IgD-negative memory B cell (primary cell): ENCODE results near the gene FEM1A. TPM values are rescaled to one million over a fixed set of nuclear protein-coding genes. Genes with fewer than 3 reads are reported as not detected.
"Not testable (repeated sequence)": the region's sequence is repeated elsewhere in the genome, so short reads cannot be mapped to it uniquely, and the experiment has no call there.

Experiments
- H3K27ac Mint-ChIP-seq, 3 donors: one replicate each; pipeline ENCODE4 v1.8.0; 2020 to 2022; ENCODE audit warnings: mild to moderate bottlenecking in 3 of 3, mixed read lengths in 3 of 3, moderate library complexity in 1 of 3
- H3K27me3 Mint-ChIP-seq: one replicate; pipeline ENCODE4 v1.8.0; 2021; ENCODE audit warnings: mixed read lengths
- H3K36me3 Mint-ChIP-seq: one replicate; pipeline ENCODE4 v1.8.0; 2020; ENCODE audit warnings: mild to moderate bottlenecking, mixed read lengths
- H3K4me1 Mint-ChIP-seq, 3 donors: one replicate each; pipeline ENCODE4 v1.8.0; 2020 to 2022; ENCODE audit warnings: mixed read lengths in 3 of 3, mild to moderate bottlenecking in 1 of 3
- H3K4me3 Mint-ChIP-seq, 4 donors: one replicate each; pipeline ENCODE4 v1.8.0; 2020 to 2022; ENCODE audit warnings: mild to moderate bottlenecking in 4 of 4, mixed read lengths in 4 of 4, moderate library complexity in 3 of 4
- H3K9me3 Mint-ChIP-seq, 3 donors: one replicate each; pipeline ENCODE4 v1.8.0; 2020 to 2021; ENCODE audit warnings: mixed read lengths in 3 of 3, mild to moderate bottlenecking in 1 of 3
- polyA plus RNA-seq: library from polyadenylated mRNA; unstranded; fragments of 300-500 nt; fragmentation: Illumina TruSeq; gene quantifications from one replicate; pipeline ENCODE4 v1.2.3, GENCODE V29; 2021

The FEM1A gene
- polyA plus RNA-seq, 1 donor from 2014 or later = 4.1 TPM

GRCh38 chr19:4839192-4839591 is 47.7 kb downstream of the FEM1A start:
- Mint-ChIP-seq H3K4me1 (peaks cover 11 to 20% (median 13%) of the 10 kb centered on the region in 3 donors), H3K27ac (no peak overlapping the region), H3K4me3 (no peak overlapping the region), H3K9me3 (no peaks in the 10 kb centered on the region), H3K36me3 (peaks cover 14% of the 10 kb centered on the region), H3K27me3 (no peaks in the 10 kb centered on the region)

DNA sequence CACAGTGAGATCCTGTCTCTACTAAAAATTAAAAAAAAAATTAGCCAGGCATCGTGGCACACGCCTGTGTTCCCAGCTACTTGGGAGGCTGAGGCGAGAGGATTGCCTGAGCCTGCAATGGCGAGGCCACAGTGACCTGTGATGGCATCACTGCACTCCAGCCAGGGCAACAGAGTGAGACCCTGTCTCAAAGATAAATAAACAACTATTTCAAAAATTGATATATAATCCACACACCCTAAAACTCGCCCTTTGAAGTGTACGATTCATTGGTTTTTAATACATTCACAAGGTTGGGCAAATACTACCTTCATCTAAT is 52.1 kb downstream of the FEM1A start:
- peaks cover 8% of the 10 kb centered on the region for H3K36me3 Mint-ChIP-seq
- H3K4me3 Mint-ChIP-seq = no peak overlapping the region
- H3K4me1 Mint-ChIP-seq = peaks cover 11 to 17% (median 15%) of the 10 kb centered on the region in 3 donors
- no peaks in the 10 kb centered on the region for H3K9me3 Mint-ChIP-seq
- H3K27me3 Mint-ChIP-seq = no peaks in the 10 kb centered on the region
- H3K27ac Mint-ChIP-seq = peak overlapping the region in 1 of 3 donors; percentile 67

DNA sequence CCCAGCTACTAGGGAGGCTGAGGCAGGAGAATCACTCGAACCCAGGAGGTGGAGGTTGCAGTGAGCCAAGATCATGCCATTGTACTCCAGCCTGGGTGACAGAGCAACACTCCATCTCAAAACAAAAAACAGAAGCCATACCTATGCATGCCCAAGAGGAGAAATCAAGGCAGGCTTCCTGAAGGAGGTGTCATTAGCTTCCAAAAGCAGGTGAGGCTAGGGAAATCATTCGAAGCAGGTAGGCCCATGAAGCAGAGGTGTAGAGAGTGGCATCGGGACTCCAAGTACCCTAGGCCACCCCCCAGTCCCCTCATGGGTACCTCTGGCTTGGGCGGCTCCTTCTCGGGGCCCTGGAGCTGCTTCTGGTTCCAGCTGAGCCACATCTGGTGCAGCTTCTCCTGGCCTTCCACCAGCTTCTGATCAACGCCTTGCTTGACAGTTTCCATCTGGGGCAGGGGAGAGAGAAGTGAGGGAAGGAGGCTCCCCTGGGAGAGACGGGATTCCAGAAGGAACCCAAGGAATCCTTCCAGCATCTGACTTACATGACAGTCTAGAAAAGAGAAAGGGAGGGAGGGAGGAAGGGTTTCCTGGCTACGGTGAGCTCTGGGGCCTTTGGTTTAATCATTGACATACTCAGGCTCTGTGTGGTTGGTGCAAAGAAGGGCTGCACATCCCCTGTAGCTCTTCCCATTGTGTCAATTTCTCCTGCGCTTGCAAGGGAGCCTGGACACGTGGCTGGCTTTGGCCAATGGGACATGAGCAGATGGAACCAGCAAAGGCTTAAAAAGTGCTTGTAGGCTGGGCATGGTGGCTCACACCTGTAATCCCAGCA is 53.0 kb downstream of the FEM1A start:
- Mint-ChIP-seq H3K4me3 (no peak overlapping the region), H3K27me3 (no peaks in the 10 kb centered on the region), H3K4me1 (peaks cover 17 to 21% (median 20%) of the 10 kb centered on the region in 3 donors), H3K9me3 (no peaks in the 10 kb centered on the region), H3K27ac (no peak overlapping the region), H3K36me3 (peaks cover 8% of the 10 kb centered on the region)

GRCh38 chr19:4845975-4846374 is 54.4 kb downstream of the FEM1A start:
- H3K27ac Mint-ChIP-seq, H3K4me3 Mint-ChIP-seq, H3K27me3 Mint-ChIP-seq, H3K36me3 Mint-ChIP-seq, H3K9me3 Mint-ChIP-seq: not testable (repeated sequence)
- peaks cover 9 to 15% (median 13%) of the 10 kb centered on the region in 3 donors for H3K4me1 Mint-ChIP-seq

GRCh38 chr19:4847190-4847973 is 55.8 kb downstream of the FEM1A start:
- no peaks in the 10 kb centered on the region for H3K9me3 Mint-ChIP-seq
- peaks cover 6 to 12% (median 12%) of the 10 kb centered on the region in 3 donors for H3K4me1 Mint-ChIP-seq
- peak overlapping the region in 1 of 3 donors; percentile 9 for H3K27ac Mint-ChIP-seq

GRCh38 chr19:4849019-4849418 is 57.5 kb downstream of the FEM1A start:
- Mint-ChIP-seq H3K4me1 (peaks cover 6 to 12% (median 10%) of the 10 kb centered on the region in 3 donors), H3K9me3 (no peaks in the 10 kb centered on the region), H3K4me3 (peak overlapping the region in 2 of 4 donors; percentile 8 to 71), H3K27me3 (no peaks in the 10 kb centered on the region), H3K36me3 (peaks cover 4% of the 10 kb centered on the region), H3K27ac (peak overlapping the region in 1 of 3 donors; percentile 88)

More at GRCh38 chr19:4847190-4847973, 55.8 kb downstream of the FEM1A start:
- no peaks in the 10 kb centered on the region for H3K27me3 Mint-ChIP-seq
- H3K36me3 Mint-ChIP-seq = peaks cover 4% of the 10 kb centered on the region
- H3K4me3 Mint-ChIP-seq = no peak overlapping the region

Other genes with a start within 250 kb of the FEM1A start
- not detected for gene SEMA6B, start 232.1 kb upstream of the FEM1A start, polyA plus RNA-seq
- gene TNFAIP8L1, start 152.2 kb upstream of the FEM1A start, polyA plus RNA-seq = 18.4 TPM
- 100 TPM for gene MYDGF, start 121.4 kb upstream of the FEM1A start, polyA plus RNA-seq
- 40.5 TPM for gene DPP9, start 67.9 kb upstream of the FEM1A start, polyA plus RNA-seq
- gene TICAM1, start 40.0 kb downstream of the FEM1A start, polyA plus RNA-seq = 23.3 TPM
- 52.1 TPM for gene PLIN3, start 75.9 kb downstream of the FEM1A start, polyA plus RNA-seq
- 1.2 TPM for gene ARRDC5, start 111.2 kb downstream of the FEM1A start, polyA plus RNA-seq
- not detected for gene UHRF1, start 117.8 kb downstream of the FEM1A start, polyA plus RNA-seq
- 78.2 TPM for gene KDM4B, start 177.4 kb downstream of the FEM1A start, polyA plus RNA-seq